ENCODE results near the gene KDM4C.

Gene KDM4C

DNA sequence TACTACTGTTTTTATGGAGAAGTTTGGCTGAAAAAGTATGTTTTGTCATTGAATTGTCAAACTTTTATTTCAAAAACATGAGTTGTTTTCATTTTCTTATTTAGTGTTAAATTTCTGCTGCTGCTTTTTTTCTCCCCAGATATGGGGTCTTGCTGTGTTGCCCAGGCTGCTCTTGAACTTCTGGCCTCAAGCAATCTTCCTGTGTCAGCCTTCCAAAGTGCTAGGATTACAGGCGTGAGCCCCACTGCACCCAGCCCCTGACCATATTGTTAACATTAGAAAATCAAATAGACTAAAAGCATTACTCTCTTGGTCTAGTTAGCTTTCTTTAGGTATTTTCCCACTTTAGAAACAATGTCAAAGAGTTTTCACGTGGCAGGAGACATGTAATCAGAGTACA lies 215.3 kb downstream of the KDM4C start:
- no peak for TF ChIP-seq CTCF (conservative IDR thresholded peaks at IDR 0.05; ENCODE audit: low read depth, low read length)
- no peaks in the 10 kb centered on the region for H3K36me3 ChIP-seq (ENCODE audit: insufficient read depth)
- H2AFZ ChIP-seq (ENCODE audit: low read depth), result no peak overlapping the region
- no peak overlapping the region for H3K9ac ChIP-seq
- H3K4me2 ChIP-seq, result no peak overlapping the region; the same call in 1 of the 2 replicates
- no peak overlapping the region for H3K27ac ChIP-seq
- H3K79me2 ChIP-seq (ENCODE audit: insufficient read depth, low read depth), result no peaks in the 10 kb centered on the region
- peaks cover 42% of the 10 kb centered on the region for H3K4me1 ChIP-seq (ENCODE audit: low read depth, poor library complexity, severe bottlenecking)
- no peaks in the 10 kb centered on the region for H3K27me3 ChIP-seq (ENCODE audit: insufficient read depth, low read depth)
- no peaks in the 10 kb centered on the region for H4K20me1 ChIP-seq (ENCODE audit: insufficient read depth)
- H3K4me3 ChIP-seq (IDR thresholded peaks at IDR 0.05; ENCODE audit: insufficient read depth, low read depth, low read length), result no peak overlapping the region

DNA sequence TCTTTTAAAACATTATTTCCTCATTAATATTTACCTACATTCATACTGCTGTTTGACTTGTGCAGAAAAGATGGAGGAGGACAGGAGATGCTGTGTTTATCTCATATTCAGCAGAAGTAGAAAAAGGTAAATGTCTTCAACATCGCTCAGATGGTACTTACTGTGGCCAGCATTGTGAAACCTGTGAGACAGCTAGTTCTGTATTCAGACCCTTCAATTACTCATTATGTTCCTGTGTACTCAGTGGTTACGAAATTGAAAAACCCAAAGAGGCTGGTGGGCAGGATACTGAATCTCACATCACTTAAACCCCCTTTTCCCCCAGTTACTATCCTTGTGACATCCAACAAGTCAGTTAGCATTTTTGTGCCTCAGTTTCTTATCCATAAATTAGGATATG lies 216.0 kb downstream of the KDM4C start:
- no peaks in the 10 kb centered on the region for H3K27me3 ChIP-seq (ENCODE audit: insufficient read depth, low read depth)
- no peak overlapping the region for H3K9ac ChIP-seq
- H3K27ac ChIP-seq, result no peak overlapping the region
- no peaks in the 10 kb centered on the region for H4K20me1 ChIP-seq (ENCODE audit: insufficient read depth)
- H3K4me2 ChIP-seq, result peak overlapping the region; percentile 23
- peaks cover 36% of the 10 kb centered on the region for H3K4me1 ChIP-seq (ENCODE audit: low read depth, poor library complexity, severe bottlenecking)
- H3K79me2 ChIP-seq (ENCODE audit: insufficient read depth, low read depth), result no peaks in the 10 kb centered on the region
- TF ChIP-seq CTCF (conservative IDR thresholded peaks at IDR 0.05; ENCODE audit: low read depth, low read length), result no peak
- H3K4me3 ChIP-seq (IDR thresholded peaks at IDR 0.05; ENCODE audit: insufficient read depth, low read depth, low read length), result no peak overlapping the region
- H2AFZ ChIP-seq (ENCODE audit: low read depth), result no peak overlapping the region
- no peaks in the 10 kb centered on the region for H3K36me3 ChIP-seq (ENCODE audit: insufficient read depth)

DNA sequence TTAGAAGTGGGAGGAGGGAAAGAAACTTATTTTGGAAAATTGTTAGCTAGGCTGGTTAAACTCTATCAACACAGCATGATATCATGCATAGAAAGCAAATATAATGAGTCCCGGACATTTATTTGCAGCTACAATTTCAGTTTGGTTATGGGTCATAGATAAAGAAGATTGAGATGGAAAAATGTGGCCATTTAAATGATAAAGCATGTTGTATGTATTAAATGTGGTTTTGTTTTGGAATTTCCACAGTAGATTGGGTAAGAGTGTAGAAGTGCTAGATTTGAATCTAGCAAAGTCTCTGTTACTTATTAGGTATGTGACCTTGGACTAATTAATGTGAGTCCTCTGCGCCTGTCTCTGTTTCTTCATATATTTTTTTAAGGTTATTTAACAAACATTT lies 217.4 kb downstream of the KDM4C start:
- Histone ChIP-seq H3K4me2 (no peak overlapping the region), H3K4me3 (IDR thresholded peaks at IDR 0.05; ENCODE audit: insufficient read depth, low read depth, low read length) (no peak overlapping the region), H3K79me2 (ENCODE audit: insufficient read depth, low read depth) (no peaks in the 10 kb centered on the region), H4K20me1 (ENCODE audit: insufficient read depth) (no peaks in the 10 kb centered on the region), H3K9ac (no peak overlapping the region), H3K27ac (no peak overlapping the region), H3K36me3 (ENCODE audit: insufficient read depth) (no peaks in the 10 kb centered on the region), H2AFZ (ENCODE audit: low read depth) (no peak overlapping the region), H3K4me1 (ENCODE audit: low read depth, poor library complexity, severe bottlenecking) (peaks cover 29% of the 10 kb centered on the region), H3K27me3 (ENCODE audit: insufficient read depth, low read depth) (no peaks in the 10 kb centered on the region)
- no peak for TF ChIP-seq CTCF (conservative IDR thresholded peaks at IDR 0.05; ENCODE audit: low read depth, low read length)

DNA sequence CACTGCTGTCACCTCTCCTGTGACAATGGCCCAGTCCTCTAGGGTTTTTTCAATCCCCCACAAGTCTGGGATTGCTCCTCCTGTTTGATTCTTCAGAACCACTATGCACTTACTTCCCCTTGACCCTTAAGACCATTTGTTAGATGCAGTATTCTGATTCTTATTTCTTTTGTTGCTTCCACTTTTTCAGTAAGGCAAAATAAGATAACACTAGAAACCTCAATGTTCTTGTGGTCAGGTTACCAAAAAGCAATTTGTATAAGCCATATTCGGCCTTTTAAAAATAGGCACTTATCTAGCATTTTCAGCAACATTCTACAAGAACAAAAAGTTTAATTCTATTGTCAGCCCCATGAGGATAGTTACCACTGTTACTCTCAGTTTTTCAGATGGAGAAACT lies 220.0 kb downstream of the KDM4C start:
- Histone ChIP-seq H2AFZ (ENCODE audit: low read depth) (no peak overlapping the region), H3K79me2 (ENCODE audit: insufficient read depth, low read depth) (no peaks in the 10 kb centered on the region), H3K27ac (no peak overlapping the region), H4K20me1 (ENCODE audit: insufficient read depth) (no peaks in the 10 kb centered on the region), H3K36me3 (ENCODE audit: insufficient read depth) (no peaks in the 10 kb centered on the region), H3K27me3 (ENCODE audit: insufficient read depth, low read depth) (no peaks in the 10 kb centered on the region), H3K9ac (no peak overlapping the region), H3K4me2 (no peak overlapping the region), H3K4me3 (IDR thresholded peaks at IDR 0.05; ENCODE audit: insufficient read depth, low read depth, low read length) (no peak overlapping the region), H3K4me1 (ENCODE audit: low read depth, poor library complexity, severe bottlenecking) (peaks cover 26% of the 10 kb centered on the region)
- TF ChIP-seq CTCF (conservative IDR thresholded peaks at IDR 0.05; ENCODE audit: low read depth, low read length), result no peak

Measured in KMS-11 (cell line).